Measurements from ENCODE around the gene EN1.

Gene EN1

DNA sequence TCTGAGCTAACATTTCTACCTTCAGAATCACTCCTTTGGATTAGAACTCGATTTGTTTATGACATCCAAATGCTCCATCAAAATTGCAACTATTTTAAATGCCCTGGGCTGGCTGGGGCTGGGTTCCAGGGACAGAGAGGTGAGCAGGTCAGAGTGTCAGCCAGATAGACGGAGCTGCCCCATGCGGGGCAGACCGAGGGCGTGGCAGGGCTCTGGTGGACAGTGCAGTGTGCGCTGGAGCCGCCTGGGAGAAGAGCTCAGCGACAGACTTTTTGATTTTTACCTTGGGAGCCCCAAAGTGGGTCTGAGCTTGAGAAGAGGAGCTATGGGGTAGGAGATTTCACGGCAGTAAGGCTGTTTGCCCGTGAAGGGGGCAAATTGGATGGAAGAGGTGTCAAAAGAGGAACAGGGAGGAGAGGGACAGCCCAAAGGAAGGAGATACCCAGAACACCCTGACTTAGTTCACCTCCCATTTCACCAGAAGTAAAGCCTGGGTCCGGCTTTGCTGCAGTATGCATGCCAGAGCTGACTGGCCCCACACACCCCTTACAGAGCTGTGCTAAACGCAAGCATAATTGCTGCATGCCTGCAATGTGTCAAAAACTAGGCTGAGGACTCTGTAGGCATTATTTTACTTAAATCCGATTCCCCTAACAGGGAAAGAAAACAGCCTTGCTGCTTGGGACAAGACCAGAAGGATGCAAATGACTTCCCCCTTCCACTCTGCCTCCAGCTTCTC lies 33.7 kb downstream of the EN1 start:
- H3K4me1 ChIP-seq = no peaks in the 10 kb centered on the region
- no peaks in the 10 kb centered on the region for H3K36me3 ChIP-seq
- H3K27me3 ChIP-seq = no peaks in the 10 kb centered on the region
- TF ChIP-seq, protein P1, sequence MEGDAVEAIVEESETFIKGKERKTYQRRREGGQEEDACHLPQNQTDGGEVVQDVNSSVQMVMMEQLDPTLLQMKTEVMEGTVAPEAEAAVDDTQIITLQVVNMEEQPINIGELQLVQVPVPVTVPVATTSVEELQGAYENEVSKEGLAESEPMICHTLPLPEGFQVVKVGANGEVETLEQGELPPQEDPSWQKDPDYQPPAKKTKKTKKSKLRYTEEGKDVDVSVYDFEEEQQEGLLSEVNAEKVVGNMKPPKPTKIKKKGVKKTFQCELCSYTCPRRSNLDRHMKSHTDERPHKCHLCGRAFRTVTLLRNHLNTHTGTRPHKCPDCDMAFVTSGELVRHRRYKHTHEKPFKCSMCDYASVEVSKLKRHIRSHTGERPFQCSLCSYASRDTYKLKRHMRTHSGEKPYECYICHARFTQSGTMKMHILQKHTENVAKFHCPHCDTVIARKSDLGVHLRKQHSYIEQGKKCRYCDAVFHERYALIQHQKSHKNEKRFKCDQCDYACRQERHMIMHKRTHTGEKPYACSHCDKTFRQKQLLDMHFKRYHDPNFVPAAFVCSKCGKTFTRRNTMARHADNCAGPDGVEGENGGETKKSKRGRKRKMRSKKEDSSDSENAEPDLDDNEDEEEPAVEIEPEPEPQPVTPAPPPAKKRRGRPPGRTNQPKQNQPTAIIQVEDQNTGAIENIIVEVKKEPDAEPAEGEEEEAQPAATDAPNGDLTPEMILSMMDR (IDR thresholded peaks at IDR 0.05; ENCODE audit: low read depth, low read length) = no peak
- DNase-seq = no peak
- no peaks in the 10 kb centered on the region for H3K9me3 ChIP-seq
- no peak overlapping the region for H3K4me3 ChIP-seq (ENCODE audit: low read depth, low read length)

DNA sequence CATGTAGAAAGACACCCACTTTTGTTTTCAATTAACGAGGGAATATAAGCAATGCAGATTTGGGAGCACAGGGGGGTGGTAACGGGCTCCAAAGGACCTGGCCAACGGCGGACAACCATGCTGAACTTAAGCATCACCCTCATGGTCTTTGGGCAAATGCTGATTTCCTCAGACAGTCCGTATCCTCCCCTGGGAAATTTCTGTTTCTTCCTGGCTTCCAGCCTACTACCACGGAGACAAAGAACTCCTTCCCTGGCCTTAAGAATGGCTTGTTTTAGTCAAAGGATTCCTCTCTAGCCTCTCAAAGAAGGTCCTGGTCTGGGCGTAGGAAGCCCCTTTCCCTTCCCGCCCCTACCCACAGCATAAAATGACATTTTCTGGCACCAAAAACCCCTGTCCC lies 34.3 kb downstream of the EN1 start:
- Histone ChIP-seq H3K9me3 (no peaks in the 10 kb centered on the region), H3K36me3 (no peaks in the 10 kb centered on the region), H3K4me1 (no peaks in the 10 kb centered on the region), H3K27me3 (no peaks in the 10 kb centered on the region), H3K4me3 (ENCODE audit: low read depth, low read length) (no peak overlapping the region)
- TF ChIP-seq, protein P1 (IDR thresholded peaks at IDR 0.05; ENCODE audit: low read depth, low read length) = no peak
- no peak for DNase-seq

DNA sequence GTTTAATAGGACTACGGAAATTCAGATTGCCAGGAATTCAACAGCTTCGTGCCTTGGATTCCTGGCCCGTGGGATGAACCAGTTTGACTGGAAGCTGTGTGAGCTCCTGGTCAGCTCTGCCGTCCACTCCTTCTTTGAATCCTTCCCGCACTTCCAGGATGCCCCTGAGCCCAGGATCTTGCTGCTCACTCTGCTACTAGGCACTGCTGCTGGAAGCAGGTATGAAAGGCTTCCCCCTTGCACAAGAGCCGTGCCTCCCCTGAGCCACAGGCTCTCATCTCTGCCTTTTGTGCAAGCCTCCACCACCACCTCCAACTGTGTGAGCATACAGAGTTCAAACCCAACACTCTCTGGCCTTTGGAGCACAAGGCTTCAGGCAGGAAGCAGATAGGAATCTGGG lies 34.9 kb downstream of the EN1 start:
- DNase-seq = no peak
- TF ChIP-seq, protein P1 (IDR thresholded peaks at IDR 0.05; ENCODE audit: low read depth, low read length) = no peak
- Histone ChIP-seq H3K4me1 (no peaks in the 10 kb centered on the region), H3K9me3 (no peaks in the 10 kb centered on the region), H3K36me3 (no peaks in the 10 kb centered on the region), H3K4me3 (ENCODE audit: low read depth, low read length) (no peak overlapping the region), H3K27me3 (no peaks in the 10 kb centered on the region)

DNA sequence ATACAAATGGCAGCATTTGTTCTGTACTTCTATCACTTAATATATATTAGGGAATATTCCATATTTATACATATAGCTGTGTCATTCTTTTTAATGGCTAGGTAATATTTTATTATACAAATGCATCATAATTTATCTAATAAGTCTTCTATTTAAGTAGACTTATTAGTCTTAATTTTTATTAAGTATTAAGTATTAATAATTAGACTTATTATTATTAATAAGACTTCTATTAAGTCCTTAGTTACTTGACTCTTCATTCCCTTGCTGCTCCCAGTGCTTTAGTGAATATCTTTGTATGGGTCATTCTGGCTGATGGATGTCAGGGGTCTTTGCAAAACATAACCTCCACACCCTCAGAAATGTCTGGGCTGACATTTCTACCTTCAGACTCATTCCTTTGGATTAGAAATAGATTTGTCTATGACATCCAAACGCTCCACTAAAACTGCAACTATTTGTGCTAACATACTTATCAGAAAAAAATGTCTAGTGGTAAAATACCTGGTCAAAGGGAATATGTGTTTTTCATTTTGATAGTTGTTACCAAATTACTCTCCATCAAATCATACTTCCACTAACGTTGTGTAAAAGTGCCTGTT lies 35.8 kb downstream of the EN1 start:
- Histone ChIP-seq H3K9me3 (no peaks in the 10 kb centered on the region), H3K36me3 (no peaks in the 10 kb centered on the region), H3K4me3 (ENCODE audit: low read depth, low read length) (no peak overlapping the region), H3K4me1 (no peaks in the 10 kb centered on the region), H3K27me3 (no peaks in the 10 kb centered on the region)
- TF ChIP-seq, protein P1 (IDR thresholded peaks at IDR 0.05; ENCODE audit: low read depth, low read length) = no peak
- no peak for DNase-seq

DNA sequence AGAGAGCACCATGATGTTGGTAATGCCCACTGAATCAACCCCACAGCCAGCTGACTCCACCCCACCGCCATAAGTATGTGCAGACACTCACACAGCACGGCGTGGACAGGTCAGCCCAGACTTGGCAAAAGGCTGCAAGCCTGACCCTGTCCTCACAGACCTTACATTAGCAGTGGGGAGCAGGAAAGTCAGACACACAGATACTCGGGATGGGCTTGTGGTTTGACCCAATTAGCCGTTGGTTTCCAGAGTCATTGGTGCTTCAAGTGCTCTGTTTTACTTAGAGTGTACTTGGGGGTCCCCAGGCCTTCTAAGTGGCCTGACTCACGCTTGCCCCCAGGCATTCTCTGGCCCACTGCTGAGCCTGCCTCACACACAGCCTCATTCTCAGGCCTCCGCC lies 36.7 kb downstream of the EN1 start:
- Histone ChIP-seq H3K27me3 (no peaks in the 10 kb centered on the region), H3K36me3 (no peaks in the 10 kb centered on the region), H3K4me3 (ENCODE audit: low read depth, low read length) (no peak overlapping the region), H3K4me1 (no peaks in the 10 kb centered on the region), H3K9me3 (no peaks in the 10 kb centered on the region)
- no peak for DNase-seq
- TF ChIP-seq, protein P1 (IDR thresholded peaks at IDR 0.05; ENCODE audit: low read depth, low read length) = no peak

- TF ChIP-seq, protein P1 (IDR thresholded peaks at IDR 0.05; ENCODE audit: low read depth, low read length) = no peak
- Histone ChIP-seq H3K9me3 (no peaks in the 10 kb centered on the region), H3K4me1 (no peaks in the 10 kb centered on the region), H3K36me3 (no peaks in the 10 kb centered on the region), H3K4me3 (ENCODE audit: low read depth, low read length) (no peak overlapping the region), H3K27me3 (no peaks in the 10 kb centered on the region)
- DNase-seq = no peak
These were observed 39.0 kb downstream of the EN1 start for GRCh38 chr2:118808429-118808809.
